Hypothalamus (tissue), 51 donors: ENCODE data around the gene EHD4.
A peak's percentile ranks its signal among the peaks of the same experiment; 100 is the strongest.

Source experiments
- DNase-seq, 51 donors: peaks; one replicate each; lab custom pipeline; 2025; lab: John Stamatoyannopoulos, UW

EHD4 gene

GRCh38 chr15:41995476-41995855 lies 23.1 kb upstream of the EHD4 start:
- DNase-seq, result no peak

- DNase-seq, result no peak
Observed at GRCh38 chr15:41994772-41995475, 22.6 kb upstream of the EHD4 start.

DNA sequence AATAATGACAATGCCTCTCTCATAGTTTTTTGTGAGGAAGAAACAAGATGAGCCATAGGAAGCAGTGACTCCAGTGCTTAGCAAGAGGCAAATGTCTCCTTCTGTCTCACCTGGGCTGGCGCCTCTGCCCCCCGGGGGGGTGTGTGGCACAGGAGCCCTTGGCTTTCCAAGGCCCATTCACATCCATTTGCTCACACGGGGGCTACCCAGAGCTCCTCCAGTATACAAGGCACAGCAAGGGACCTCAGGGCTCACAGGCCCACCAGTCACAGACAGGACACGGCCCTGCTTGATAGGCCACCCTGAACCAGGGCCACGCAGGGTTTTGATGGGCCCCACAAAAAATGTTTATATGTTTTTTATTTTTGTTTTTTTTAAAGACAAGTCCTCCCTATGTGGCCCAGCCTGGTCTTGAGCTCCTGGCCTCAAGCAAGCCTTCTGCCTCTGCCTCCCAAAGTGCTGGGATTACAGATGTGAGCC lies 21.9 kb upstream of the EHD4 start:
- DNase-seq, result no peak

GRCh38 chr15:41993472-41994170 lies 21.3 kb upstream of the EHD4 start:
- no peak for DNase-seq

- DNase-seq, result no peak
Observed at GRCh38 chr15:41992803-41993190, 20.4 kb upstream of the EHD4 start.

DNA sequence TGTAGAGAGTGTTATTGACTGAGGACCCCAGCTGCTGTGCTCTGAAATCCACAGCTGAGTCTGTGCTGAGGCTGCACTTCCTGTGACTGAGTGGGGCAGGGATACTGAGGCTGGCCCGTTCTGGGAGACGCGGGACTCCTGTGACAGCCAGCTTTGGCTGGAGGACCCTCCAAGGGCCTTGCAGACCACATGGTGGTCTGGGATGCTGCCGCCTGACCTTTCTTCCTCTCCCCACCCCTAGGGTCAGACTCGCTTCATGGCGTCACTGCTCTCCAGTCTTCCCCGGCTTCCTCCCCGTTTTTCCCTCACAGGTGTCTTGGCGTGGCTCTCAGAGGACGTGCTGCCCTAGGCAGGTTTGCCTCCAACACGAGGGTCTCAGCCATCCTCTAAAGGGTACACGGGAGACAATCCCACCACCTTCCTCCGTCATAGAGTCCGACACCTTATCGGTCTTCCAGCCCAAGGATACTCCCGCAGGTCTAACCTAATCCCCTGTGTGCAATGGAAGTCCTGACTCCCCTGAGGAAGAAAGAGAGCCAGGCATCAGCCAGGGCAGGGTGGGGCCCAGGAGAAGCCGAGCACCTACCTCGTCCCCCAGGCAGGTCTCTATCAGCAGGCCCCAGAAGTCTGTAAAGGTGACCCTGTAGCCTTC lies 19.9 kb upstream of the EHD4 start:
- no peak for DNase-seq

- DNase-seq, result no peak
Observed at GRCh38 chr15:41990691-41991090, 18.3 kb upstream of the EHD4 start.

- no peak for DNase-seq
Observed at GRCh38 chr15:41990243-41990605, 17.9 kb upstream of the EHD4 start.

DNA sequence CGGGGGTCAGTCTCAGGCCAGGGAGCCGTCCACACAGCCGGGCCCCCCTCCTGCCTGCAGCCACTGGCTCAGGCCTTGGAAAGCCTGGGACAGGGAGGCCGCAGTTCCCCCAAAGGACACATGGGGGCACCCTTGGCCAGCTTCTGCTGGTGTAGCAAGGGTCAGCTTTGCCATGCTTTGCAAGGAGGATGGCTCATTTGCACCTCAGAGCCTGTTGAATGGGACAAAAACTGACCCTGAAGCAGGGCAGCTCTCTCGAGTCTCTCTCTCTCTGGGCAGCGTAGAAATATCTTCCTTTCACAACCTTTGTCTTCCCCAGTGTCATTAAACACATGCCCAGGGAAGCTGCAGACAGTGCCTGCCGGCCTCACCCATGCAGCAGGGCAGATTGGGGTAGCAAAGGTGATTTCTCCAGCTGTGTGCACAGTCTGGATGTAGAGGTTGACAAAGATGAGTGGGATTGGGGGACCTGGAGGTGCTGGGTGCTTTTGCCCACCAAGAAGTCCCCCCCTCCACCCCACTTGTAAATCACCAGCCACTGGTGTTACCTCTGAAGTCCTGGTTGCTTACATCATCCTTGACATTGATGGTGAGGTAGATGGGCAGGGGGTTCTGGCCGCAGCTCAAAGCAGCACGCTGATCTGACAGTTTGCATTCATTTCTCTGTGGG lies 17.4 kb upstream of the EHD4 start:
- peak in 50 of 51 donors; percentile 3 to 89 (median 63) for DNase-seq

- no peak for DNase-seq
Observed at GRCh38 chr15:41988896-41989572, 16.7 kb upstream of the EHD4 start.

DNA sequence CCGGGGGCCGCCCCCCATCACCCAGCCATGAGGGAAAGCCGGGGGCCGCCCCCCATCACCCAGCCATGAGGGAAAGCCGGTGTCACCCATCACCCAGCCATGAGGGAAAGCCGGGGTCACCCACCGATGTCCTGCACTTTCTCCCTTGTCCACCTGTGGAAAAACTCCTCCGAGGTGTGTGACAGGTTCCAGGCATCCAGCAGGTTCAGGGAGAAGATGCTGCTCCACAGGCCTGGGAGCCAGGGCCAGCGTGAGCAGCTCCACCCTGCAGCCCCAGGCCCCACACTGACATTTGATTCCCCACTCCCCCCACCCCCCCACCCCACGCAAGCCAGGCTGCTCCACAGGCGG lies 15.5 kb upstream of the EHD4 start:
- DNase-seq, result no peak

GRCh38 chr15:41987246-41987924 lies 15.0 kb upstream of the EHD4 start:
- DNase-seq, result no peak

DNA sequence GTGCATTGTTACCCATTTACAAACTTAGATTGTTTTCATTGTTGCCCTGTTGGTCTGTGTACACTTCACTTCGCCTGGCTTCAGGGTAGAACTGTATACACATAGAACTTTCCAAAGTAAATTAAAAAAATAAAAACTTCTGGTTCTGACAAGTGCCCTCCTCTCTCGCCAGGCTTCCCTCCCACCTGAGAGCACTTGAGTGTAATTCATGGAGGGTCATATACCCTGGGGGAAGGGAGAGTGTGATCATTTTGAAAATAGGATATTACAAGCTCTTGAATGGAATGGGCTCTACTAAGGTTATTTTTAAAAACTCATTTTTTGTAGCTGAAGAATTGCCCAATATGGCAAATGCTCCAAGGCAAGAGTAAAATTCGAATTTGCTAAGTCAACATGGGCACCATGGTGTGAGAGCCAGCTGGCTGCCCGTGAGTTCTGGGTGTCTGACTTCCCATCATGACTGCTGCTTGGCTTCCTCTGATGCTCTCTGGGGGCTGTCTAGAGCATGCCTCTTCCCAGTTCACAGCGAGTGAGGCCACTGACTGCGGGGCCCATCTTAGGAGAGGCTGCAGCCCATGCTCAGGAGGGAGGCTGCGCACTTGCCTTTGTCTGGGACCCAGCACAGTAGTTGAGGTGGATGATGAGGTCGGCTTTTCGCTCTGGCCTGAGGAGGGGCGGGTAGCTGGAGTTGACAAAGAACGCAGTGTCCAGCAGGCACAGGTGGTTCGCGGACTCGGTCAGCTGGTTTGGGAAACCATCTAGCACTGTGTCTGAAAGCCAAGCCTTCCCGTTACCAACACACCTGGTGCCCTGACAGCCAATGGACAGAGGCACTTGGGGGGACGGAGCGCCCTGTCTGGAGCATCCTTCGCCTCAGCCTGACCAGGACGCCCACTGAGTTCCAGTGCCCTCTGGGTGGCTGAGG lies 13.1 kb upstream of the EHD4 start:
- DNase-seq, result no peak

DNA sequence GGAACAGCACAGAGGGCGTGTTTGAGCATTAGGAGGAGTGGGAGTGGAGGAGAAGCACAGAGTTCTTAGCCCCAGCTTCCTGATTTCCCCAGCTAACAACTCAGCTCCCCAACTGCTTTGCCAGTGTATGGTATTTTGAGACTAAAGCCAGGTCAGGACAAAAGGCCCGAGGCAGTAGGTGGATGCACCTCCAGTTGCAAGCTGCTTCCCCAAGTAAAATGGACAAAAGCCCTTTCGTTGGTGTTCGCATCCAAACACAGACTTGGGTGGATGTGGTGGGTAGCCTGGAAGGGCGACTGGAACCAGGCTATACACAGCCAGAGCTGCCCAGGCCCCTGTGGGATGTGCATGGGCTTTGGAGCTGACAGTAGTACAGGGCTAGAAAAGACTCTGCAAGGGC lies 12.3 kb upstream of the EHD4 start:
- no peak for DNase-seq

DNA sequence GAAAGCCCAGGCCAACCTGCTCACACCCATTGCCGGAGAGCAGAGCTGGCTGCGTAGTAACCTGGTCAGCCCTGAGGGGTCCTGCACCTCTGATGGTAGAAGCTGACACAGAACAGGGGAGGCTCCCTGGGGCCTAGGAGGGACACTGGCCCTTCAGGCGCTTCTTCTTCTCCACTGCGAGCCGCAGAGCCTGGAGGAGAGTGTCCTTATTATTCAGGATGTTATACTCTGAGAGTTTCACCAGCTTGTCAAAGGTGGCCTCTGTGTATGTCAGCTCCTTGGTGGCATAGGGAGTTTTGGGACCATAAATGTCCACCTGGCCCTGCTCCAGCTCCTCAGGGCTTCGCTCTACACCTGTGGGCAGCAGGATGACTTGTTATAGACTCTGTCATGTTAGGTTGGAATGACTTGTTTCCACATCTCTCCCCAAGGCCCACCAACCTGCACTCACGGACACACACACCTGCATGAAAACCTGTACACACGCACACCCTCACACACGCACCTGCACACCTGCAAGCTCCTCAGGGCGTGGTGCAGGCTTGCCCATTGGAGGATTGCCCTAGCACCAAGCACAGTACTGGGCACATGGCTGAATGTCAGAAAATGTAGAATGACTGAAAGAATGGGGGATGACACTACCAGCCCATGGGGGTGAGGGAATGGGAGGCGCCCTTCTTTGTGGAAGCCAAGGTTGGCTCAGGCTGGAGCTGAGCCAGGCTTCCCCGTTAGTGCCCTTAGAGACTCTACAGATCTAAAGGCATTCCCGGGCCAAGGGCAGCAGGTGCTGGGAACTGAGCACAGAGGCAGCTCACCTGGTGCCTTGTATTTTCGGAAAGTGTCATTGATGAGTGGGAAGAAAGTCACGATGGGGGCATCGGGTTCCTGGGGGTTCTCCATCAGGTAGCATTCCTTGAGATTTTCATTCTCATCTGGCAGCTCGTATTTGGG lies 11.5 kb upstream of the EHD4 start:
- no peak for DNase-seq

- no peak for DNase-seq
Observed at GRCh38 chr15:41983221-41983620, 10.9 kb upstream of the EHD4 start.

- no peak for DNase-seq
Observed at GRCh38 chr15:41982133-41982930, 10.0 kb upstream of the EHD4 start.
